ENCODE results near the gene FAM174B. TPM values are rescaled to one million over a fixed set of nuclear protein-coding genes. Genes with fewer than 3 reads are reported as not detected.

The FAM174B gene
- total and polyA plus RNA-seq, 2 donors (not counting 1 experiment from before 2014, with no cell fraction given) = 0.03 to 1.9 TPM

- Mint-ChIP-seq H3K4me1 (no peaks in the 10 kb centered on the region), H3K27me3 (peaks cover 8% of the 10 kb centered on the region), H3K4me3 (no peak overlapping the region), H3K27ac (no peak overlapping the region), H3K9me3 (ENCODE audit: insufficient read depth) (no peaks in the 10 kb centered on the region)
- H3K4me3 ChIP-seq (ENCODE audit: control extremely low read depth in 1 of 5, extremely low read depth in 1 of 5, insufficient read depth in 1 of 5, low read depth in 2 of 5, low read length in 4 of 5) = no peak overlapping the region
- no peak overlapping the region for H3K27ac ChIP-seq (ENCODE audit: low read length in 2 of 2)
- no peaks in the 10 kb centered on the region for H3K4me1 ChIP-seq (ENCODE audit: control insufficient read depth in 2 of 2, insufficient read depth in 2 of 2, low read length in 2 of 2)
- peaks cover 0 to 1% (median 0%) of the 10 kb centered on the region in 3 donors for H3K9me3 ChIP-seq (ENCODE audit: control extremely low read depth in 1 of 3, control insufficient read depth in 2 of 3, insufficient read depth in 1 of 3, low read length in 2 of 3)
- DNase-seq (no peak), ATAC-seq (ENCODE audit: low read depth) (no peak)
- no peak overlapping the region for H3K9ac ChIP-seq (ENCODE audit: low read length)
- no peaks in the 10 kb centered on the region for H3K79me2 ChIP-seq (ENCODE audit: control insufficient read depth, insufficient read depth, low read length)
- TF ChIP-seq, protein P1, sequence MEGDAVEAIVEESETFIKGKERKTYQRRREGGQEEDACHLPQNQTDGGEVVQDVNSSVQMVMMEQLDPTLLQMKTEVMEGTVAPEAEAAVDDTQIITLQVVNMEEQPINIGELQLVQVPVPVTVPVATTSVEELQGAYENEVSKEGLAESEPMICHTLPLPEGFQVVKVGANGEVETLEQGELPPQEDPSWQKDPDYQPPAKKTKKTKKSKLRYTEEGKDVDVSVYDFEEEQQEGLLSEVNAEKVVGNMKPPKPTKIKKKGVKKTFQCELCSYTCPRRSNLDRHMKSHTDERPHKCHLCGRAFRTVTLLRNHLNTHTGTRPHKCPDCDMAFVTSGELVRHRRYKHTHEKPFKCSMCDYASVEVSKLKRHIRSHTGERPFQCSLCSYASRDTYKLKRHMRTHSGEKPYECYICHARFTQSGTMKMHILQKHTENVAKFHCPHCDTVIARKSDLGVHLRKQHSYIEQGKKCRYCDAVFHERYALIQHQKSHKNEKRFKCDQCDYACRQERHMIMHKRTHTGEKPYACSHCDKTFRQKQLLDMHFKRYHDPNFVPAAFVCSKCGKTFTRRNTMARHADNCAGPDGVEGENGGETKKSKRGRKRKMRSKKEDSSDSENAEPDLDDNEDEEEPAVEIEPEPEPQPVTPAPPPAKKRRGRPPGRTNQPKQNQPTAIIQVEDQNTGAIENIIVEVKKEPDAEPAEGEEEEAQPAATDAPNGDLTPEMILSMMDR (IDR thresholded peaks at IDR 0.05) = no peak
- no peak for TF ChIP-seq EZH2 (IDR thresholded peaks at IDR 0.05; ENCODE audit: borderline replicate concordance, insufficient read depth, low read depth, low read length, poor library complexity, severe bottlenecking)
- no peaks in the 10 kb centered on the region for H3K27me3 ChIP-seq (replicated peaks in 1 of 4; ENCODE audit: control extremely low read depth in 1 of 4, control insufficient read depth in 3 of 4, insufficient read depth in 4 of 4, low read length in 3 of 4)
- WGBS (ENCODE audit: insufficient coverage) = 57% methylated on average over 3 of the region's 3 CpGs
- CTCF ChIA-PET = no interaction called here
- H2AFZ ChIP-seq (ENCODE audit: insufficient read depth, low read depth, low read length, poor library complexity, severe bottlenecking) = no peak overlapping the region
- intact Hi-C loops (cut with micrococcal nuclease) = no loop called here
- POLR2A ChIA-PET = no interaction called here
- no peaks in the 10 kb centered on the region for H3K36me3 ChIP-seq (replicated peaks in 1 of 2; ENCODE audit: control extremely low read depth in 1 of 2, control insufficient read depth in 1 of 2, extremely low read depth in 1 of 2, insufficient read depth in 2 of 2, low read length in 1 of 2)
- no peak overlapping the region for H3K4me2 ChIP-seq (replicated peaks; ENCODE audit: low read depth, low read length, poor library complexity, severe bottlenecking)
- no peaks in the 10 kb centered on the region for H4K20me1 ChIP-seq (ENCODE audit: control insufficient read depth, insufficient read depth, low read length, poor library complexity, severe bottlenecking)
These were observed 54.7 kb downstream of the FAM174B start for GRCh38 chr15:92600856-92601255.

GRCh38 chr15:92599394-92599970 is 56.1 kb downstream of the FAM174B start:
- CTCF ChIA-PET = no interaction called here
- WGBS (ENCODE audit: insufficient coverage) = 42% methylated on average over 2 of the region's 4 CpGs
- TF ChIP-seq, protein P1 (IDR thresholded peaks at IDR 0.05) = no peak
- no peak for TF ChIP-seq EZH2 (IDR thresholded peaks at IDR 0.05; ENCODE audit: borderline replicate concordance, insufficient read depth, low read depth, low read length, poor library complexity, severe bottlenecking)
- Histone ChIP-seq H4K20me1 (ENCODE audit: control insufficient read depth, insufficient read depth, low read length, poor library complexity, severe bottlenecking) (no peaks in the 10 kb centered on the region), H3K4me3 (ENCODE audit: control extremely low read depth in 1 of 5, extremely low read depth in 1 of 5, insufficient read depth in 1 of 5, low read depth in 2 of 5, low read length in 4 of 5) (no peak overlapping the region), H3K27ac (ENCODE audit: low read length in 2 of 2) (no peak overlapping the region), H3K4me1 (ENCODE audit: control insufficient read depth in 2 of 2, insufficient read depth in 2 of 2, low read length in 2 of 2) (no peaks in the 10 kb centered on the region), H3K36me3 (replicated peaks in 1 of 2; ENCODE audit: control extremely low read depth in 1 of 2, control insufficient read depth in 1 of 2, extremely low read depth in 1 of 2, insufficient read depth in 2 of 2, low read length in 1 of 2) (no peaks in the 10 kb centered on the region), H2AFZ (ENCODE audit: insufficient read depth, low read depth, low read length, poor library complexity, severe bottlenecking) (no peak overlapping the region), H3K4me2 (replicated peaks; ENCODE audit: low read depth, low read length, poor library complexity, severe bottlenecking) (no peak overlapping the region), H3K79me2 (ENCODE audit: control insufficient read depth, insufficient read depth, low read length) (no peaks in the 10 kb centered on the region), H3K9me3 (ENCODE audit: control extremely low read depth in 1 of 3, control insufficient read depth in 2 of 3, insufficient read depth in 1 of 3, low read length in 2 of 3) (no peaks in the 10 kb centered on the region), H3K27me3 (replicated peaks in 1 of 4; ENCODE audit: control extremely low read depth in 1 of 4, control insufficient read depth in 3 of 4, insufficient read depth in 4 of 4, low read length in 3 of 4) (no peaks in the 10 kb centered on the region), H3K9ac (ENCODE audit: low read length) (no peak overlapping the region)
- Mint-ChIP-seq H3K4me3 (no peak overlapping the region), H3K4me1 (no peaks in the 10 kb centered on the region), H3K9me3 (ENCODE audit: insufficient read depth) (no peaks in the 10 kb centered on the region), H3K27me3 (peaks cover 10% of the 10 kb centered on the region), H3K27ac (no peak overlapping the region)
- no peak for ATAC-seq (ENCODE audit: low read depth)
- intact Hi-C loops (cut with micrococcal nuclease) = no loop called here
- POLR2A ChIA-PET = no interaction called here
- no peak for DNase-seq
